Endothelial cell of umbilical vein (primary cell): ENCODE data around the gene XPA.
"Not testable (repeated sequence)": the region's sequence is repeated elsewhere in the genome, so short reads cannot be mapped to it uniquely, and the experiment has no call there.

Experiments used
- GATA2 ChIP-seq: IDR thresholded peaks from 2 replicates; pipeline ENCODE4 v1.7.0; 2011; ENCODE audit warnings: low read depth, mild to moderate bottlenecking, moderate library complexity, mixed read lengths, low read length; ENCODE audit not compliant: insufficient read length, insufficient read depth
- JUN ChIP-seq: IDR thresholded peaks from 2 replicates; pipeline ENCODE4 v1.6.1; 2011; ENCODE audit warnings: borderline replicate concordance, low read depth; ENCODE audit not compliant: insufficient read length, insufficient read depth
- MYC ChIP-seq: IDR thresholded peaks from one replicate; pipeline ENCODE4 v1.6.1; 2011; ENCODE audit warnings: mild to moderate bottlenecking, low read depth, low read length
- POLR2A ChIP-seq: IDR thresholded peaks from 2 replicates; pipeline ENCODE4 v1.6.1; 2012; ENCODE audit warnings: low read depth, mild to moderate bottlenecking, control low read depth, low read length
- TF ChIP-seq, protein P1 (sequence below), 2 donors: IDR thresholded peaks; 1 replicate in 1 of 2; 2 replicates in 1 of 2; pipeline ENCODE4 v1.5.1; 2011; ENCODE audit warnings: low read length in 2 of 2, mild to moderate bottlenecking in 2 of 2, moderate library complexity in 2 of 2, control low read depth in 1 of 2, inconsistent platforms in 1 of 2, low read depth in 1 of 2; ENCODE audit not compliant: insufficient read depth in 1 of 2; ENCODE audit errors: extremely low read depth in 1 of 2

DNA sequence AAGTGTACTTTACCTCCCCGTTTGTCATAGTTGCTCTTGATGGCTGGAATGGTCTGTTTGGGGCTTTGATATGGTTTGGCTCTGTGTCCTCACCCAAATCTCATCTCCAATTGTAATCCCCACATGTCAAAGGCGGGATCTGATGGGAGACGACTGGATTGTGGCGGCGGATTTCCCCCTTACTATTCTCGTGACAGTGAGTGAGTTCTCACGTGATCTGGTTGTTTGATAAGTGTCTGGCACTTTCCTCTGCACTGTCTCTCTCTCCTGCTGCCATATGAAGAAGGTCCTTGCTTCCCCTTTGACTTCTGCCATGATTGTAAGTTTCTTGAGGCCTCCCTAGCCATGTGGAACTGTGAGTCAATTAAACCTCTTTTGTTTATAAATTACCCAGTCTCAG, 46.9 kb upstream of the XPA start:
- TF ChIP-seq POLR2A, JUN, GATA2, MYC: not testable (repeated sequence)
- TF ChIP-seq, protein P1, sequence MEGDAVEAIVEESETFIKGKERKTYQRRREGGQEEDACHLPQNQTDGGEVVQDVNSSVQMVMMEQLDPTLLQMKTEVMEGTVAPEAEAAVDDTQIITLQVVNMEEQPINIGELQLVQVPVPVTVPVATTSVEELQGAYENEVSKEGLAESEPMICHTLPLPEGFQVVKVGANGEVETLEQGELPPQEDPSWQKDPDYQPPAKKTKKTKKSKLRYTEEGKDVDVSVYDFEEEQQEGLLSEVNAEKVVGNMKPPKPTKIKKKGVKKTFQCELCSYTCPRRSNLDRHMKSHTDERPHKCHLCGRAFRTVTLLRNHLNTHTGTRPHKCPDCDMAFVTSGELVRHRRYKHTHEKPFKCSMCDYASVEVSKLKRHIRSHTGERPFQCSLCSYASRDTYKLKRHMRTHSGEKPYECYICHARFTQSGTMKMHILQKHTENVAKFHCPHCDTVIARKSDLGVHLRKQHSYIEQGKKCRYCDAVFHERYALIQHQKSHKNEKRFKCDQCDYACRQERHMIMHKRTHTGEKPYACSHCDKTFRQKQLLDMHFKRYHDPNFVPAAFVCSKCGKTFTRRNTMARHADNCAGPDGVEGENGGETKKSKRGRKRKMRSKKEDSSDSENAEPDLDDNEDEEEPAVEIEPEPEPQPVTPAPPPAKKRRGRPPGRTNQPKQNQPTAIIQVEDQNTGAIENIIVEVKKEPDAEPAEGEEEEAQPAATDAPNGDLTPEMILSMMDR (IDR thresholded peaks at IDR 0.05; ENCODE audit: extremely low read depth in 1 of 2, insufficient read depth in 1 of 2, low read depth in 1 of 2, low read length in 2 of 2): not testable (repeated sequence)
